Left lung (tissue), 10 donors: ENCODE data around the gene CXCL6. TPM values are rescaled to one million over a fixed set of nuclear protein-coding genes. Genes with fewer than 3 reads are reported as not detected.
A peak's percentile ranks its signal among the peaks of the same experiment; 100 is the strongest.

Experiments used
- ATAC-seq: fragments of 200-7000 bp; cut with Tn5 transposase; one replicate; pipeline ENCODE4 v1.9.1; 2020; ENCODE audit warnings: moderate library complexity
- DNase-seq, 4 donors: peaks; one replicate each; pipeline ENCODE4 v3.0.0-alpha.2; 2013 to 2020
- H3K27ac ChIP-seq, 2 donors: fragments of 200-600 bp; sonication (generic) in 1 of 2; one replicate each; pipeline versions ENCODE4 v1.5.0 to v1.8.0; 2020 to 2021
- H3K27me3 ChIP-seq, 2 donors: fragments of 200-600 bp; sonication (generic) in 1 of 2; one replicate each; pipeline versions ENCODE4 v1.5.0 to v1.8.0; 2020 to 2021
- H3K36me3 ChIP-seq, 2 donors: fragments of 200-600 bp; sonication (generic) in 1 of 2; one replicate each; pipeline versions ENCODE4 v1.5.0 to v1.8.0; 2020 to 2021
- H3K4me1 ChIP-seq, 2 donors: fragments of 200-600 bp; one replicate each; pipeline ENCODE4 v1.8.0; 2021
- H3K4me3 ChIP-seq, 2 donors: fragments of 200-600 bp; sonication (generic) in 1 of 2; one replicate each; pipeline versions ENCODE4 v1.5.0 to v1.8.0; 2020 to 2021; ENCODE audit warnings: mild to moderate bottlenecking in 1 of 2
- H3K9me3 ChIP-seq, 2 donors: fragments of 200-600 bp; sonication (generic) in 1 of 2; one replicate each; pipeline versions ENCODE4 v1.5.0 to v1.8.0; 2020 to 2021
- CTCF ChIP-seq, 2 donors: fragments of 200-600 bp; sonication (generic) in 1 of 2; IDR thresholded peaks; one replicate each; pipeline versions ENCODE4 v1.5.0 to v1.8.0; 2021; ENCODE audit warnings: antibody characterized with exemption in 2 of 2
- intact Hi-C, 2 donors: fragments of 100-400 bp; cut with DNase I; formaldehyde crosslinking; loops; one replicate each; pipeline versions ENCODE4 v1.11.2 to v1.14.2; 2022
- polyA plus RNA-seq, 6 donors: library from polyadenylated mRNA; unstranded; fragments of 120-200 nt; gene quantifications; one replicate each; pipeline ENCODE4 v1.2.1, GENCODE V29; 2013; ENCODE audit not compliant: insufficient read length in 6 of 6
- total RNA-seq, 2 donors: library from RNA; stranded (reverse); fragmentation: NEBNext Ultra II Directional; extraction: Animal tissue kit (Norgen Biotek cat#: 25700); gene quantifications; one replicate each; pipeline ENCODE4 v1.2.1, GENCODE V29; 2021
- donor health status: DM: no; HTN: yes; CAD: no.
- donor health status: DM: no; HTN: no; CAD: no.

The CXCL6 gene
- total and polyA plus RNA-seq, 8 donors = 0.15 to 4.8 (median 0.26) TPM; not detected in 5

GRCh38 chr4:73869130-73870055 is 32.9 kb downstream of the CXCL6 start, which contains the start of gene CXCL1:
Gene CXCL1, plus strand, starts transcription at chr4:73869393. Its CDS starts 78 bp downstream, at chr4:73869471.
- no peak for TF ChIP-seq CTCF (IDR thresholded peaks at IDR 0.05)
- DNase-seq = peak in 3 of 4 donors; percentile 28 to 89 (median 50)
- peaks cover 0 to 76% of the 10 kb centered on the region in 2 donors for H3K4me1 ChIP-seq
- peak; percentile 62 for ATAC-seq
- intact Hi-C loops = no loop called here
- H3K27me3 ChIP-seq = no peaks in the 10 kb centered on the region
- H3K27ac ChIP-seq = peak within 1 kb of the TSS; percentile 22 to 94
- H3K9me3 ChIP-seq = no peaks in the 10 kb centered on the region
- H3K4me3 ChIP-seq = peak within 1 kb of the TSS; percentile 46 to 57
- H3K36me3 ChIP-seq = no peaks in the 10 kb centered on the region

- Histone ChIP-seq H3K27ac (peak overlapping the region in 1 of 2 donors; percentile 94), H3K4me3 (peak overlapping the region in 1 of 2 donors; percentile 57), H3K27me3 (no peaks in the 10 kb centered on the region), H3K4me1 (peaks cover 0 to 76% of the 10 kb centered on the region in 2 donors), H3K36me3 (no peaks in the 10 kb centered on the region), H3K9me3 (no peaks in the 10 kb centered on the region)
- no peak for TF ChIP-seq CTCF (IDR thresholded peaks at IDR 0.05)
- intact Hi-C loops = no loop called here
- ATAC-seq (peak; percentile 77), DNase-seq (peak in 2 of 4 donors; percentile 51 to 66)
Measured at GRCh38 chr4:73870260-73870659, 33.8 kb downstream of the CXCL6 start.

- DNase-seq = no peak
- no peaks in the 10 kb centered on the region for H3K36me3 ChIP-seq
- peaks cover 0 to 75% of the 10 kb centered on the region in 2 donors for H3K4me1 ChIP-seq
- peak overlapping the region in 1 of 2 donors; percentile 57 for H3K4me3 ChIP-seq
- TF ChIP-seq CTCF (IDR thresholded peaks at IDR 0.05) = no peak
- intact Hi-C loops = no loop called here
- H3K27ac ChIP-seq = peak overlapping the region in 1 of 2 donors; percentile 94
- ATAC-seq = no peak
- no peaks in the 10 kb centered on the region for H3K27me3 ChIP-seq
- H3K9me3 ChIP-seq = no peaks in the 10 kb centered on the region
Measured at GRCh38 chr4:73870768-73871167, 34.3 kb downstream of the CXCL6 start.

- Histone ChIP-seq H3K9me3 (no peaks in the 10 kb centered on the region), H3K4me3 (peak overlapping the region in 1 of 2 donors; percentile 57), H3K36me3 (no peaks in the 10 kb centered on the region), H3K27ac (peak overlapping the region in 1 of 2 donors; percentile 94), H3K4me1 (peaks cover 0 to 75% of the 10 kb centered on the region in 2 donors), H3K27me3 (no peaks in the 10 kb centered on the region)
- TF ChIP-seq CTCF (IDR thresholded peaks at IDR 0.05) = no peak
- ATAC-seq = no peak
- no peak for DNase-seq
- intact Hi-C loops = no loop called here
Measured at GRCh38 chr4:73871511-73872310, 35.2 kb downstream of the CXCL6 start.
